A549 (cell line): Measurements from ENCODE around the gene CTNNA3. TPM values are rescaled to one million over a fixed set of nuclear protein-coding genes. Genes with fewer than 3 reads are reported as not detected.
A peak's percentile ranks its signal among the peaks of the same experiment; 100 is the strongest.

Experiments
- ATAC-seq, 2 experiments: fragments of 200-7000 bp in 1 of 2; fragments of >200 bp in 1 of 2; cut with Nextera tagmentation in 1 of 2; cut with Tn5 transposase in 1 of 2; 3 replicates each; pipeline versions ENCODE4 v1.8.0 to v1.9.1; 2018 to 2020; ENCODE audit warnings: mild to moderate bottlenecking in 1 of 2, moderate library complexity in 1 of 2
- CTCF ChIA-PET: fragments of 300-600 bp; sonication (Branson Sonifier 250); formaldehyde crosslinking; extraction: SDS; loops from one replicate; lab custom pipeline; 2021; ENCODE audit warnings: antibody characterized with exemption, inconsistent platforms; lab: Yijun Ruan, JAX
- POLR2A ChIA-PET: fragments of 350-600 bp; formaldehyde crosslinking; extraction: SDS; loops from one replicate; lab custom pipeline; 2021; ENCODE audit warnings: antibody characterized with exemption, inconsistent platforms; lab: Yijun Ruan, JAX
- DNase-seq, 2 experiments: peaks; one replicate each; pipeline versions ENCODE4 v3.0.0 to v3.0.0-alpha.2; 2011 to 2016; ENCODE audit warnings: low read depth in 1 of 2, low spot score in 1 of 2
- FAIRE-seq: peaks from 2 replicates; lab custom pipeline; 2011; peaks lifted over from hg19 to GRCh38; lab: Jason Lieb, UNC
- H3K27ac ChIP-seq, 2 experiments: fragments of >200 bp; sonication (Bioruptor Twin); formaldehyde crosslinking; 3 replicates each; pipeline ENCODE4 v1.5.1; 2016 to 2017
- H3K4me1 ChIP-seq: fragments of >200 bp; sonication (Bioruptor Twin); formaldehyde crosslinking; 3 replicates; pipeline ENCODE4 v1.6.1; 2016
- H3K4me2 ChIP-seq: fragments of >200 bp; sonication (Bioruptor Twin); formaldehyde crosslinking; 3 replicates; pipeline ENCODE4 v1.6.1; 2016
- H3K4me3 ChIP-seq: fragments of >200 bp; sonication (Bioruptor Twin); formaldehyde crosslinking; 3 replicates; pipeline ENCODE4 v1.5.1; 2016
- H3K9me3 ChIP-seq: fragments of >200 bp; sonication (Bioruptor Twin); formaldehyde crosslinking; 3 replicates; pipeline ENCODE4 v1.6.1; 2016
- CBX8 ChIP-seq: fragments of 200-600 bp; sonication (generic); IDR thresholded peaks from 2 replicates; pipeline ENCODE4 v1.6.1; 2016
- CHD2 ChIP-seq: fragments of 150-350 bp; IDR thresholded peaks from 2 replicates; pipeline ENCODE4 v1.6.1; 2014; ENCODE audit warnings: low read length; ENCODE audit not compliant: partially characterized antibody
- CTCF ChIP-seq: fragments of >200 bp; sonication (Bioruptor Twin); formaldehyde crosslinking; IDR thresholded peaks from 3 replicates; pipeline ENCODE4 v1.5.1; 2016
- E2F6 ChIP-seq: IDR thresholded peaks from 2 replicates; pipeline ENCODE4 v1.6.1; 2012; ENCODE audit warnings: low read depth, borderline replicate concordance
- ELK1 ChIP-seq: fragments of 150-350 bp; IDR thresholded peaks from 2 replicates; pipeline ENCODE4 v1.6.1; 2014; ENCODE audit warnings: low read depth, mild to moderate bottlenecking, low read length
- ESRRA ChIP-seq: fragments of 150-350 bp; IDR thresholded peaks from 2 replicates; pipeline ENCODE4 v1.6.1; 2014; ENCODE audit warnings: mild to moderate bottlenecking, low read length, borderline replicate concordance
- FOXS1 ChIP-seq: fragments of 250-450 bp; sonication (Bioruptor Pico); IDR thresholded peaks from 2 replicates; pipeline ENCODE4 v1.5.0; 2020; ENCODE audit warnings: mild to moderate bottlenecking, moderate library complexity
- GATA3 ChIP-seq: IDR thresholded peaks from 2 replicates; pipeline ENCODE4 v1.6.1; 2012; ENCODE audit warnings: borderline replicate concordance
- HOXA7 ChIP-seq: fragments of 250-450 bp; sonication (Bioruptor Pico); IDR thresholded peaks from 2 replicates; pipeline ENCODE4 v1.5.0; 2020; ENCODE audit warnings: mild to moderate bottlenecking, moderate library complexity
- HOXB13 ChIP-seq: fragments of 250-450 bp; sonication (Bioruptor Pico); IDR thresholded peaks from 2 replicates; pipeline ENCODE4 v1.5.0; 2020; ENCODE audit warnings: low read depth, mild to moderate bottlenecking, moderate library complexity
- MAFK ChIP-seq: fragments of 450-650 bp; IDR thresholded peaks from 2 replicates; pipeline ENCODE4 v1.6.1; 2014; ENCODE audit not compliant: partially characterized antibody
- MAX ChIP-seq: IDR thresholded peaks from 2 replicates; pipeline ENCODE4 v1.6.1; 2012
- MAZ ChIP-seq: fragments of 150-350 bp; IDR thresholded peaks from 2 replicates; pipeline ENCODE4 v1.6.1; 2014; ENCODE audit warnings: antibody characterized with exemption, low read depth, low read length, borderline replicate concordance
- MYC ChIP-seq: IDR thresholded peaks from 2 replicates; pipeline ENCODE4 v1.6.1; 2012; ENCODE audit warnings: mild to moderate bottlenecking, inconsistent platforms, low read length, improper control_type of control experiment, borderline replicate concordance
- NPAS2 ChIP-seq: fragments of 250-450 bp; sonication (Bioruptor Pico); IDR thresholded peaks from 2 replicates; pipeline ENCODE4 v1.8.0; 2022; ENCODE audit warnings: mild to moderate bottlenecking, moderate library complexity, borderline replicate concordance
- POLR2A ChIP-seq: IDR thresholded peaks from 2 replicates; pipeline ENCODE4 v1.6.1; 2012; ENCODE audit warnings: mild to moderate bottlenecking, low read length
- POLR2AphosphoS2 ChIP-seq: conservative IDR thresholded peaks from 2 replicates; pipeline ENCODE4 v1.6.1; 2012; ENCODE audit warnings: low read length, improper control_type of control experiment, inconsistent platforms
- RARB ChIP-seq: fragments of 250-450 bp; sonication (Bioruptor Pico); IDR thresholded peaks from 2 replicates; pipeline ENCODE4 v1.8.0; 2021; ENCODE audit warnings: mild to moderate bottlenecking, moderate library complexity
- RCOR1 ChIP-seq: fragments of 150-350 bp; IDR thresholded peaks from 2 replicates; pipeline ENCODE4 v1.6.1; 2014; ENCODE audit warnings: antibody characterized with exemption, low read length, low read depth
- RFX5 ChIP-seq: fragments of 450-650 bp; IDR thresholded peaks from 2 replicates; pipeline ENCODE4 v1.7.1; 2014; ENCODE audit warnings: antibody characterized with exemption, mild to moderate bottlenecking, moderate library complexity
- SMC3 ChIP-seq: fragments of >200 bp; sonication (Bioruptor Twin); formaldehyde crosslinking; IDR thresholded peaks from 3 replicates; pipeline ENCODE4 v1.6.1; 2018; ENCODE audit warnings: inconsistent platforms
- TP53 ChIP-seq: fragments of 250-450 bp; sonication (Bioruptor Pico); IDR thresholded peaks from 2 replicates; pipeline ENCODE4 v1.5.0; 2021; ENCODE audit warnings: mild to moderate bottlenecking, moderate library complexity
- ZNF302 ChIP-seq: fragments of 250-450 bp; sonication (Bioruptor Pico); IDR thresholded peaks from 2 replicates; pipeline ENCODE4 v1.9.0; 2021; ENCODE audit warnings: inconsistent platforms, mild to moderate bottlenecking, moderate library complexity
- ZSCAN20 ChIP-seq: fragments of 250-450 bp; sonication (Bioruptor Pico); IDR thresholded peaks from 2 replicates; pipeline ENCODE4 v1.8.0; 2022; ENCODE audit warnings: mild to moderate bottlenecking, moderate library complexity
- WGBS: methylation state at CpG from one replicate; pipeline ENCODE4 v1.1.6; 2017; ENCODE audit errors: missing lambda C conversion rate; 5-methylcytosine and 5-hydroxymethylcytosine counted together
- polyA plus RNA-seq, 4 experiments: library from polyadenylated mRNA; depleted of rRNA in 3 of 4; stranded (reverse); fragments of >200 nt; fragmentation: RNase III in 1 of 4; extraction: RNeasy Plus Mini Kit Qiagen cat#74134 plus additional on column Dnase treatment in 1 of 4; gene quantifications; 2 replicates in 3 of 4; 3 replicates in 1 of 4; pipeline ENCODE4 v1.2.3, GENCODE V29; 2011 to 2017

The CTNNA3 gene
- polyA plus RNA-seq, 2 of the 4 experiments (the other 2 are of a cell fraction) = not detected

GRCh38 chr10:66202101-66202500 lies 1493.9 kb downstream of the CTNNA3 start:
- Histone ChIP-seq H3K27ac (no peak overlapping the region), H3K4me3 (no peak overlapping the region), H3K4me1 (no peaks in the 10 kb centered on the region), H3K9me3 (no peaks in the 10 kb centered on the region), H3K4me2 (no peak overlapping the region)
- FAIRE-seq = no peak
- 62% methylated on average over 3 of the region's 3 CpGs for WGBS
- no peak for TF ChIP-seq RARB (CRISPR knock-in tag)
- ATAC-seq = no peak
- ChIA-PET CTCF (no interaction called here), POLR2A (no interaction called here)
- no peak for DNase-seq

GRCh38 chr10:66192162-66192831 lies 1503.7 kb downstream of the CTNNA3 start:
- CTCF ChIA-PET = no interaction called here
- no peak for FAIRE-seq
- Histone ChIP-seq H3K27ac (no peak overlapping the region), H3K4me2 (no peak overlapping the region), H3K9me3 (no peaks in the 10 kb centered on the region), H3K4me1 (no peaks in the 10 kb centered on the region), H3K4me3 (no peak overlapping the region)
- WGBS = 44% methylated on average over 2 of the region's 2 CpGs
- DNase-seq = no peak
- POLR2A ChIA-PET = no interaction called here
- no peak for ATAC-seq
- TF ChIP-seq ELK1 = no peak
- no peak for TF ChIP-seq MAX
- peak; percentile 81 for TF ChIP-seq MAFK

- no peak overlapping the region for H3K4me2 ChIP-seq
- H3K4me3 ChIP-seq = no peak overlapping the region
- ChIA-PET POLR2A (no interaction called here), CTCF (no interaction called here)
- FAIRE-seq (no peak), DNase-seq (no peak), ATAC-seq (no peak)
- no peak overlapping the region for H3K27ac ChIP-seq
- no peaks in the 10 kb centered on the region for H3K9me3 ChIP-seq
- 13% methylated on average over 2 of the region's 2 CpGs for WGBS
- H3K4me1 ChIP-seq = no peaks in the 10 kb centered on the region
- TF ChIP-seq RCOR1 = no peak
- TF ChIP-seq MAFK = peak; percentile 70
- TF ChIP-seq CBX8 = no peak
- no peak for TF ChIP-seq ESRRA
Measured at GRCh38 chr10:66190413-66190812, 1505.6 kb downstream of the CTNNA3 start.

- DNase-seq (no peak), FAIRE-seq (no peak), ATAC-seq (no peak)
- Histone ChIP-seq H3K4me1 (no peaks in the 10 kb centered on the region), H3K4me2 (no peak overlapping the region), H3K27ac (no peak overlapping the region), H3K9me3 (no peaks in the 10 kb centered on the region), H3K4me3 (no peak overlapping the region)
- ChIA-PET CTCF (no interaction called here), POLR2A (no interaction called here)
- TF ChIP-seq FOXS1 (CRISPR knock-in tag) (no peak), SMC3 (no peak), CHD2 (no peak), ZNF302 (no peak), ELK1 (no peak), HOXA7 (CRISPR knock-in tag) (no peak), POLR2A (no peak), RFX5 (no peak), GATA3 (no peak), MAZ (no peak), RCOR1 (no peak), NPAS2 (CRISPR knock-in tag) (no peak), HOXB13 (no peak), POLR2AphosphoS2 (no peak), MYC (no peak), ZSCAN20 (CRISPR knock-in tag) (no peak), E2F6 (no peak), CTCF (no peak), RARB (CRISPR knock-in tag) (no peak), TP53 (CRISPR knock-in tag) (no peak)
Measured at GRCh38 chr10:66189271-66189670, 1506.7 kb downstream of the CTNNA3 start.
